HepG2 (cell line): Measurements from ENCODE around the gene PHF14.

Experiments used
- CTCF ChIP-seq: sonication (generic); formaldehyde crosslinking; IDR thresholded peaks from 2 replicates; pipeline ENCODE4 v1.5.0; 2020; ENCODE audit warnings: mild to moderate bottlenecking, missing genetic modification reagents, moderate library complexity
- HNF4G ChIP-seq, 2 experiments: sonication (generic) in 1 of 2; formaldehyde crosslinking in 1 of 2; IDR thresholded peaks; 2 replicates each; pipeline versions ENCODE4 v1.4.0 to v1.6.1; 2011 to 2020; ENCODE audit warnings: borderline replicate concordance in 2 of 2, low read depth in 2 of 2, mild to moderate bottlenecking in 2 of 2, low read length in 1 of 2, missing genetic modification reagents in 1 of 2, moderate library complexity in 1 of 2
- THRA ChIP-seq: sonication (generic); formaldehyde crosslinking; IDR thresholded peaks from 2 replicates; pipeline ENCODE4 v1.4.0; 2020; ENCODE audit warnings: missing genetic modification reagents, borderline replicate concordance
- ZBTB20 ChIP-seq: sonication (generic); formaldehyde crosslinking; IDR thresholded peaks from 2 replicates; pipeline ENCODE4 v1.8.1; 2023; ENCODE audit warnings: missing genetic modification reagents, low read depth, mild to moderate bottlenecking, borderline replicate concordance
- ZBTB21 ChIP-seq: sonication (generic); formaldehyde crosslinking; IDR thresholded peaks from 2 replicates; pipeline ENCODE4 v1.4.0; 2020; ENCODE audit warnings: missing genetic modification reagents

GRCh38 chr7:11104578-11104977, 130.9 kb downstream of the PHF14 start:
- TF ChIP-seq CTCF (CRISPR knock-in tag): no peak
- no peak for TF ChIP-seq ZBTB21
- TF ChIP-seq HNF4G (IDR thresholded peaks at IDR 0.05; ENCODE audit: borderline replicate concordance, low read depth, low read length): no peak
- no peak for TF ChIP-seq HNF4G (CRISPR knock-in tag; IDR thresholded peaks at IDR 0.05; ENCODE audit: borderline replicate concordance, low read depth)
- no peak for TF ChIP-seq THRA (CRISPR knock-in tag)
- TF ChIP-seq ZBTB20 (CRISPR knock-in tag): no peak
